ENCODE measurements around the gene SYNGR3.
A peak's percentile ranks its signal among the peaks of the same experiment; 100 is the strongest.

Gene SYNGR3

GRCh38 chr16:1976951-1977874, 12.6 kb upstream of the SYNGR3 start:
- DNase-seq, result no peak
- TF ChIP-seq GATA1 (IDR thresholded peaks at IDR 0.05; ENCODE audit: low read depth, low read length) (no peak), POLR2A (IDR thresholded peaks at IDR 0.05; ENCODE audit: low read length) (no peak)

GRCh38 chr16:1977875-1978268, 11.9 kb upstream of the SYNGR3 start:
- no peak for DNase-seq
- TF ChIP-seq GATA1 (IDR thresholded peaks at IDR 0.05; ENCODE audit: low read depth, low read length), result no peak
- TF ChIP-seq POLR2A (IDR thresholded peaks at IDR 0.05; ENCODE audit: low read length), result no peak

DNA sequence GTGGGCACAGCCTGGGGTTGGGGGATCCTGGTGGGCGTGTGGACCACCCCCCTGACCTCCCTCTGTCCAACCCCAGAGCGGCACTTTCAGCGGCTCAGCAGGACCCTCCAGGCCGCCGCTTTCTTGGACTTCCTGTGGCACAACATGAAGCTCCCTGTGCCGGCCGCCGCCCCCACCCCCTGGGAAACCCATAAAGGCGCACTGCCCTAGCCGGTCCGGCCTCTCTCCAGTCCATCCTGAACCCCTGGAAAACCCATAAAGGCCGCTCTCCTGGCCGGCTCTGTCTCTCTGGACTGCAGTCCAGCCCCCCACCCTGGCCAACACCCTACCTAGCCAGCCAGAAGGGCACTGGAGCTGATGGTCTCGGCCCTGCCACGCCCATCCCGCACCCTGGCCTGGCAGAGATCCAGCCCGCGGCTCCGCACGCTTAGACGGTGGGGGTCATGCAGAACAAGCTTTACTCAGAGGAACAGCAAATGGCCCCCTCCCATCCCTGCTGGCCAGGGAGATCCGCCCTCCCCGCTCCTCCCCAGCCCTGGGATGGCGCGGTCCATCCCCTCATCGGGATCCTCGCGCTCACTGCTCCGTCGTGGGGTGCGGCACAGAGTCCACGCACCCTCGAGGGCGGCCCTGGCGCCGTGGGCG, 11.2 kb upstream of the SYNGR3 start:
- TF ChIP-seq GATA1 (IDR thresholded peaks at IDR 0.05; ENCODE audit: low read depth, low read length) (no peak), POLR2A (IDR thresholded peaks at IDR 0.05; ENCODE audit: low read length) (no peak)
- DNase-seq, result no peak

- TF ChIP-seq GATA1 (IDR thresholded peaks at IDR 0.05; ENCODE audit: low read depth, low read length) (no peak), POLR2A (IDR thresholded peaks at IDR 0.05; ENCODE audit: low read length) (no peak)
- no peak for DNase-seq
Measured at GRCh38 chr16:1979271-1980029, 10.3 kb upstream of the SYNGR3 start.

DNA sequence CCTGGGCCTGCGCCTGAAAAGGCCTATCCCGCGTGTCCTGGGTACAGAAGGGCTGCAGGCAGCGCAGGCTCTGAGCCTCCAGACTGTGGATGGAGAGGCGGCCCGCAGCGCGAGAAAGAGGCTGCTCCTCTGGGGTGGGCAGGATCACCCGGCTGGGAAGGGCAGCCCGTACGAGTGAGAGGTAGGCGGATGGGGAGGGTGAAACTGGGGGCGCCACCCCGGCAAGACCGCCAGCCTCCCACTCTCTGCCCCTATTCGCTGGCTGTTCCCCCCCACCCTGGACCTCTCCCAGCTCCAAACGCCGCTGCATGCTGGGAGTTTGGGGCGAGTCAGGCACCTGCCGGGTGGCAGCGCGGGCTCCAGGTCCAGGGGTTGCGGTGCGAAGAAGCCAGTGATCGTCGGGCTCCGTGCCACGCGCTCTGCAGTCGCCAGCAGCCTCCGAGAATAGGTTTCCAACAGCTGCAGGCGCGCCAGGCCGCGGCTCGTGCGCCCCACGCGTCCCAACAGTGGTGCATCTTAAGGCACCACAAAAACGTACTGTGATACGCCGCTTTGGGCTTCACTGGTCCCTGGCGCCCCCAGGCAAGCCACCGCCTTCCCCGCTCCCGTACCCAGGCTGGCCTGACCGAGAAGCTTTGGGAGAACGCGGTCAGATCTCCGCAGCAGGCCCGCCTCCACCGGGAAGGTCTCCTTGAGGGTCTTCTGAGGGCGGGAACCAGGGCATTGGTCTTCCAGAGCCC, 9.6 kb upstream of the SYNGR3 start:
- DNase-seq, result no peak
- no peak for TF ChIP-seq GATA1 (IDR thresholded peaks at IDR 0.05; ENCODE audit: low read depth, low read length)
- no peak for TF ChIP-seq POLR2A (IDR thresholded peaks at IDR 0.05; ENCODE audit: low read length)

- no peak for TF ChIP-seq GATA1 (IDR thresholded peaks at IDR 0.05; ENCODE audit: low read depth, low read length)
- no peak for DNase-seq
Measured at GRCh38 chr16:1980770-1981087, 9.0 kb upstream of the SYNGR3 start.

- no peak for DNase-seq
- TF ChIP-seq POLR2A (IDR thresholded peaks at IDR 0.05; ENCODE audit: low read length) (no peak), GATA1 (IDR thresholded peaks at IDR 0.05; ENCODE audit: low read depth, low read length) (no peak)
Measured at GRCh38 chr16:1981398-1981836, 8.4 kb upstream of the SYNGR3 start, which contains the start of gene NOXO1. NOXO1 (minus strand) TSS chr16:1981469; CDS start chr16:1981179, 290 bp downstream.

- DNase-seq, result no peak
- TF ChIP-seq POLR2A (IDR thresholded peaks at IDR 0.05; ENCODE audit: low read length), result no peak
- TF ChIP-seq GATA1 (IDR thresholded peaks at IDR 0.05; ENCODE audit: low read depth, low read length), result no peak
Measured at GRCh38 chr16:1982013-1982433, 7.7 kb upstream of the SYNGR3 start.

- no peak for DNase-seq
- TF ChIP-seq POLR2A (IDR thresholded peaks at IDR 0.05; ENCODE audit: low read length) (no peak), GATA1 (IDR thresholded peaks at IDR 0.05; ENCODE audit: low read depth, low read length) (no peak)
Measured at GRCh38 chr16:1982991-1983543, 6.7 kb upstream of the SYNGR3 start.

- no peak for TF ChIP-seq GATA1 (IDR thresholded peaks at IDR 0.05; ENCODE audit: low read depth, low read length)
- peak; percentile 72 for TF ChIP-seq POLR2A (IDR thresholded peaks at IDR 0.05; ENCODE audit: low read length)
Measured at GRCh38 chr16:1983544-1984346, 6.0 kb upstream of the SYNGR3 start, which contains the start of gene GFER. GFER (plus strand) TSS chr16:1984193; CDS start chr16:1984219, 26 bp downstream.

GRCh38 chr16:1984347-1985225, 5.2 kb upstream of the SYNGR3 start:
- TF ChIP-seq POLR2A (IDR thresholded peaks at IDR 0.05; ENCODE audit: low read length) (peak; percentile 39), GATA1 (IDR thresholded peaks at IDR 0.05; ENCODE audit: low read depth, low read length) (no peak)
- DNase-seq, result no peak

More at GRCh38 chr16:1983544-1984346, 6.0 kb upstream of the SYNGR3 start, which contains the start of gene GFER:
- peak; percentile 93 to 95 for DNase-seq

Measured in erythroblast (primary cell).